GM10847 (cell line): ENCODE measurements around the gene PTH2.

ENCODE experiments used
- POLR2A ChIP-seq: IDR thresholded peaks from 2 replicates; pipeline ENCODE4 v1.6.1; 2011; ENCODE audit not compliant: insufficient read length; ENCODE audit errors: extremely low read depth

PTH2 gene

GRCh38 chr19:49438261-49438660 lies 15.0 kb upstream of the PTH2 start:
- TF ChIP-seq POLR2A: no peak

- no peak for TF ChIP-seq POLR2A
Observed at GRCh38 chr19:49437231-49437630, 14.0 kb upstream of the PTH2 start.

- TF ChIP-seq POLR2A: no peak
Observed at GRCh38 chr19:49436381-49437017, 13.3 kb upstream of the PTH2 start.

- no peak for TF ChIP-seq POLR2A
Observed at GRCh38 chr19:49435670-49436069, 12.4 kb upstream of the PTH2 start.

GRCh38 chr19:49434907-49435583 lies 11.8 kb upstream of the PTH2 start:
- no peak for TF ChIP-seq POLR2A

GRCh38 chr19:49433240-49433901 lies 10.1 kb upstream of the PTH2 start:
- TF ChIP-seq POLR2A: no peak

- TF ChIP-seq POLR2A: no peak
Observed at GRCh38 chr19:49432141-49433073, 9.2 kb upstream of the PTH2 start.

GRCh38 chr19:49431330-49431749 lies 8.1 kb upstream of the PTH2 start:
- TF ChIP-seq POLR2A: no peak

- TF ChIP-seq POLR2A: no peak
Observed at GRCh38 chr19:49430678-49431329, 7.6 kb upstream of the PTH2 start.

GRCh38 chr19:49430172-49430677 lies 7.0 kb upstream of the PTH2 start:
- no peak for TF ChIP-seq POLR2A

- TF ChIP-seq POLR2A: no peak
Observed at GRCh38 chr19:49428547-49429451, 5.6 kb upstream of the PTH2 start.

GRCh38 chr19:49427855-49428546 lies 4.8 kb upstream of the PTH2 start:
- TF ChIP-seq POLR2A: no peak

GRCh38 chr19:49427339-49427738 lies 4.1 kb upstream of the PTH2 start:
- TF ChIP-seq POLR2A: no peak
